Pancreas (tissue), 10 donors: ENCODE data around the gene CETP. TPM values are rescaled to one million over a fixed set of nuclear protein-coding genes. Genes with fewer than 3 reads are reported as not detected.
"Not testable (repeated sequence)": the region's sequence is repeated elsewhere in the genome, so short reads cannot be mapped to it uniquely, and the experiment has no call there.

Experiments used
- ATAC-seq, 4 donors: fragments of 200-7000 bp; cut with Tn5 transposase; one replicate each; pipeline versions ENCODE4 v1.8.0 to v1.9.1; 2020; ENCODE audit warnings: mild to moderate bottlenecking in 4 of 4, moderate library complexity in 4 of 4
- DNase-seq, 6 donors: peaks; one replicate each; pipeline ENCODE4 v3.0.0-alpha.2; 2020
- FAIRE-seq: peaks from 2 replicates; lab custom pipeline; 2012; peaks lifted over from hg19 to GRCh38; lab: Jason Lieb, UNC
- H3K27ac ChIP-seq, 4 donors: fragments of 200-600 bp; sonication (generic); 1 replicate in 3 of 4; 2 replicates in 1 of 4; pipeline versions ENCODE4 v1.5.0 to v1.8.0; 2020
- H3K27me3 ChIP-seq, 4 donors: fragments of 200-600 bp; one replicate each; pipeline ENCODE4 v1.8.0; 2021
- H3K36me3 ChIP-seq, 3 donors: fragments of 200-600 bp; sonication (generic) in 1 of 3; one replicate each; pipeline versions ENCODE4 v1.5.0 to v1.8.0; 2020 to 2021
- H3K4me1 ChIP-seq, 3 donors: fragments of 200-600 bp; one replicate each; pipeline ENCODE4 v1.8.0; 2021
- H3K4me3 ChIP-seq, 4 donors: fragments of 200-600 bp; sonication (generic) in 2 of 4; one replicate each; pipeline versions ENCODE4 v1.5.0 to v1.8.0; 2020 to 2021
- H3K9me3 ChIP-seq, 4 donors: fragments of 200-600 bp; one replicate each; pipeline ENCODE4 v1.8.0; 2021
- CTCF ChIP-seq, 4 donors: fragments of 200-600 bp; sonication (generic) in 3 of 4; IDR thresholded peaks; one replicate each; pipeline versions ENCODE4 v1.5.0 to v1.8.0; 2021; ENCODE audit warnings: antibody characterized with exemption in 4 of 4
- WGBS, 2 donors: extraction: QIAGEN DNeasy Blood & Tissue Kit; methylation state at CpG; one replicate each; pipeline ENCODE4 v1.1.7; 2013; 5-methylcytosine and 5-hydroxymethylcytosine counted together
- intact Hi-C, 3 donors: fragments of 100-400 bp; cut with DNase I; formaldehyde crosslinking; loops; one replicate each; pipeline versions ENCODE4 v1.11.1 to v1.14.2; 2022
- polyA plus RNA-seq, 2 donors: library from polyadenylated mRNA; stranded (reverse); fragments of 200-250 nt; gene quantifications; one replicate each; pipeline ENCODE4 v1.2.3, GENCODE V29; 2013
- total RNA-seq, 6 donors: library from RNA; stranded (reverse); fragmentation: NEBNext Ultra II Directional in 4 of 6; extraction: Animal tissue kit (Norgen Biotek cat#: 25700) in 4 of 6; gene quantifications; one replicate each; pipeline versions ENCODE4 v1.2.1 to v1.2.4, GENCODE V29; 2021 to 2023
- donor health status: healthy with polysubstance abuse.
- donor health status: DM: no; HTN: no; CAD: no; lungs with moderate emphysema.
- donor health status: DM: no; HTN: no; CAD: no.
- donor health status: control.
- donor health status: control.
- donor health status: Bipolar disorder and iron deficiency.
- donor health status: DM: yes; HTN: yes; CAD: no.
- donor health status: DM: no; HTN: no; CAD: no.
- donor health status: DM: no; HTN: no; CAD: no.
- donor health status: DM: yes; HTN: yes; CAD: no.

The CETP gene
- total and polyA plus RNA-seq, 8 donors, result 0.12 to 1.0 (median 0.26) TPM; not detected in 1

- FAIRE-seq (no peak), DNase-seq (no peak), ATAC-seq (no peak)
- Histone ChIP-seq H3K27me3 (no peaks in the 10 kb centered on the region), H3K4me3 (no peak overlapping the region), H3K27ac (no peak overlapping the region), H3K36me3 (no peaks in the 10 kb centered on the region), H3K4me1 (no peaks in the 10 kb centered on the region), H3K9me3 (no peaks in the 10 kb centered on the region)
- intact Hi-C loops, result no loop called here
- no peak for TF ChIP-seq CTCF (IDR thresholded peaks at IDR 0.05)
- 68 to 71% methylated on average over 15 of the region's 15 CpGs for WGBS, 2 donors
Measured at GRCh38 chr16:57004387-57005250, 42.9 kb downstream of the CETP start.

GRCh38 chr16:57005597-57005996 is 43.8 kb downstream of the CETP start:
- H3K4me1 ChIP-seq, ATAC-seq, H3K4me3 ChIP-seq, intact Hi-C loops, FAIRE-seq, H3K27me3 ChIP-seq, H3K36me3 ChIP-seq, H3K9me3 ChIP-seq, H3K27ac ChIP-seq, DNase-seq: not testable (repeated sequence)
- WGBS, 2 donors, result 77 to 86% methylated on average over 2 of the region's 2 CpGs

- FAIRE-seq, result no peak
- ATAC-seq, result no peak
- Histone ChIP-seq H3K27ac (no peak overlapping the region), H3K4me3 (no peak overlapping the region), H3K27me3 (no peaks in the 10 kb centered on the region), H3K9me3 (no peaks in the 10 kb centered on the region), H3K4me1 (no peaks in the 10 kb centered on the region), H3K36me3 (no peaks in the 10 kb centered on the region)
- WGBS, 2 donors, result 84 to 85% methylated on average over 5 of the region's 5 CpGs
- no peak for TF ChIP-seq CTCF (IDR thresholded peaks at IDR 0.05)
- intact Hi-C loops, result no loop called here
- DNase-seq, result no peak
Measured at GRCh38 chr16:57007050-57007449, 45.3 kb downstream of the CETP start.

GRCh38 chr16:57007530-57007929 is 45.8 kb downstream of the CETP start:
- Histone ChIP-seq H3K4me3 (no peak overlapping the region), H3K36me3 (no peaks in the 10 kb centered on the region), H3K27ac (no peak overlapping the region), H3K4me1 (no peaks in the 10 kb centered on the region), H3K27me3 (no peaks in the 10 kb centered on the region), H3K9me3 (no peaks in the 10 kb centered on the region)
- intact Hi-C loops, result no loop called here
- FAIRE-seq, result no peak
- 89 to 94% methylated on average over 3 of the region's 3 CpGs for WGBS, 2 donors
- no peak for TF ChIP-seq CTCF (IDR thresholded peaks at IDR 0.05)
- ATAC-seq, result no peak
- no peak for DNase-seq

- Histone ChIP-seq H3K9me3 (no peaks in the 10 kb centered on the region), H3K4me3 (no peak overlapping the region), H3K27me3 (no peaks in the 10 kb centered on the region), H3K4me1 (no peaks in the 10 kb centered on the region), H3K27ac (no peak overlapping the region), H3K36me3 (no peaks in the 10 kb centered on the region)
- FAIRE-seq, result no peak
- intact Hi-C loops, result no loop called here
- no peak for ATAC-seq
- WGBS, 2 donors, result 93 to 94% methylated on average over 1 of the region's 1 CpG
- no peak for TF ChIP-seq CTCF (IDR thresholded peaks at IDR 0.05)
- DNase-seq, result no peak
Measured at GRCh38 chr16:57008440-57008839, 46.7 kb downstream of the CETP start.
